GM21723 (cell line): ENCODE measurements around the gene CYP1A2.

Source experiments
- ATAC-seq: cut with Tn5 transposase; IDR thresholded peaks from one replicate; pipeline ENCODE4 v1.9.1; 2021; ENCODE audit warnings: mild to moderate bottlenecking, moderate library complexity; ENCODE audit not compliant: unreplicated experiment

Gene CYP1A2

GRCh38 chr15:74788042-74788682 lies 39.5 kb downstream of the CYP1A2 start:
- ATAC-seq = no peak

GRCh38 chr15:74788683-74789151 lies 40.1 kb downstream of the CYP1A2 start:
- ATAC-seq = peak; percentile 25

- no peak for ATAC-seq
These were observed 40.6 kb downstream of the CYP1A2 start for GRCh38 chr15:74789171-74789631.

GRCh38 chr15:74789741-74790079 lies 41.1 kb downstream of the CYP1A2 start:
- no peak for ATAC-seq

GRCh38 chr15:74790080-74790916 lies 41.7 kb downstream of the CYP1A2 start:
- no peak for ATAC-seq

GRCh38 chr15:74791007-74791406 lies 42.4 kb downstream of the CYP1A2 start:
- no peak for ATAC-seq

- ATAC-seq = no peak
These were observed 43.0 kb downstream of the CYP1A2 start for GRCh38 chr15:74791667-74792066.

GRCh38 chr15:74792227-74793016 lies 43.8 kb downstream of the CYP1A2 start:
- no peak for ATAC-seq

GRCh38 chr15:74793135-74794028 lies 44.7 kb downstream of the CYP1A2 start:
- ATAC-seq = no peak

- ATAC-seq = no peak
These were observed 45.8 kb downstream of the CYP1A2 start for GRCh38 chr15:74794248-74794969.

- no peak for ATAC-seq
These were observed 46.3 kb downstream of the CYP1A2 start for GRCh38 chr15:74794970-74795349.

- no peak for ATAC-seq
These were observed 47.5 kb downstream of the CYP1A2 start for GRCh38 chr15:74795966-74796625.

- no peak for ATAC-seq
These were observed 50.0 kb downstream of the CYP1A2 start for GRCh38 chr15:74798388-74799254.

GRCh38 chr15:74799255-74799855 lies 50.7 kb downstream of the CYP1A2 start:
- no peak for ATAC-seq

- peak; percentile 72 for ATAC-seq
These were observed 51.4 kb downstream of the CYP1A2 start for GRCh38 chr15:74799856-74800558.

GRCh38 chr15:74800559-74801094 lies 52.0 kb downstream of the CYP1A2 start:
- ATAC-seq = no peak
